GM20431 (cell line): ENCODE measurements around the gene NPEPL1.
"Not testable (repeated sequence)": the region's sequence is repeated elsewhere in the genome, so short reads cannot be mapped to it uniquely, and the experiment has no call there.

ENCODE experiments used
- in situ Hi-C: fragments of 300-500 bp; cut with MseI, MboI; formaldehyde crosslinking; loops from one replicate; pipeline ENCODE4 v1.15.0; 2020; ENCODE audit warnings: low sequenced_read_pairs; ENCODE audit not compliant: unreplicated experiment

NPEPL1 gene

GRCh38 chr20:58753267-58753921, 60.8 kb downstream of the NPEPL1 start:
- in situ Hi-C loops: no loop called here

DNA sequence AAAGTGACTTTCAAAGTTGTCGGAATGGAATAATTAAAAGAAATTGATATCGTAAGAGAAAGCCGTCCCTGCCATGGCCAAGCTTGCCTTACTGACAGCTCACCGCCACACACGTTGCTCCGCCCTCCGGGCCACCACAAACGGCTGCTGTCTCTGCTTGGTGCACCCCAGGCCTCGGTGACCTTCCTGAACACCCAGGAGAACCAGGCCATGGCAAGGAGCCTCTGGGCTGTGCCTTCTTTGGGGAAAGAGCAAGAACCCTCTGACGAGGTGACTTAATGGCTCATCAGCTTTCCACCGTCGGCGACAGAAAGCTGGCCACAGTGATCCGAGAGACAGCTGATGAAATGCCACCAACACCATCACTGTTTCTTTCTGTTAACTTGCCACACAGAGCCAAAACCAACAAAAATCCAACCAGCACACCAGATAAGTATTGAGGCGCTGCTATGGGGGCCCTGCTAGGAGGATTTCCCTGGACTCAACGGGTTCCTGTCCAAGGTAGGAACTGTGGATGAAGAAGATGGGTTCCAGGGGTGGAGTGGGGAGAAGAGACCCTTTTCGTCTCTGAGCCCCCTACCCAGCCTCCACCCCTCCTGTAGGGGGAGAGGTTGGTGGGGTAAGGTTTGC, 61.4 kb downstream of the NPEPL1 start:
- in situ Hi-C loops: no loop called here

GRCh38 chr20:58754584-58754983, 62.0 kb downstream of the NPEPL1 start:
- in situ Hi-C loops: no loop called here

GRCh38 chr20:58755062-58755697, 62.6 kb downstream of the NPEPL1 start:
- in situ Hi-C loops: no loop called here

DNA sequence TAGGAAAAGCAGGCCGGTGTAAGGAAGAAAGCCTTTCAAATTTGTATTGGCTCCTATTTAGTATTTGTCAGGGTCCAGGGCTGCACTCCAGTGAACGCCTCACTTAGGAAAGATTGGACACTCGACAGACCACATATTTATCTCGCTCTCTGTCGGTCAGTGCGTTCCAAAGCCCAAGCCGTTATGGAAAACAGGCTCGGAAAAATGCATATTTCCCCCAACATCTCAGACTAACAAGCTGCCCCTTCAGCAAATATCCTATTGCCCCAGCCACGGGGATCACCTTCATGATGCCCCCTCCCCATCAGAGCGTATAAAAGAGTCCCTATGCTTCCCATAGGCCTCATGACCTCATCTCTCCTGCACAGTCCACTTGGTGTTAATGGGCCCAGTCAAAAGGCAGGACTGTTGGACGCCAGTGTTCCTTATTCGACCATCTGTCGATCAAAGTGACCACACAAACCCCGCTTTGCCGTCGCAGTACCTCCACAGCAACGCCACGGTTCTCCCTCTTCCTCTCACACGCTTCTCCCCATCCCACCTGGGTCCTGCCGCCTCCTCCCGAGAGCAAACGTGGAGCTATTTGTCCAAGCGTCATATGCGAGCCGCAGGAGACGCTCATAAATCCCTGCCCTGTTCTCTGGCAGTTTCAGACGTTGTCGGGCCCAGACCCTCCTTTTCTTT, 63.3 kb downstream of the NPEPL1 start:
- in situ Hi-C loops: no loop called here

DNA sequence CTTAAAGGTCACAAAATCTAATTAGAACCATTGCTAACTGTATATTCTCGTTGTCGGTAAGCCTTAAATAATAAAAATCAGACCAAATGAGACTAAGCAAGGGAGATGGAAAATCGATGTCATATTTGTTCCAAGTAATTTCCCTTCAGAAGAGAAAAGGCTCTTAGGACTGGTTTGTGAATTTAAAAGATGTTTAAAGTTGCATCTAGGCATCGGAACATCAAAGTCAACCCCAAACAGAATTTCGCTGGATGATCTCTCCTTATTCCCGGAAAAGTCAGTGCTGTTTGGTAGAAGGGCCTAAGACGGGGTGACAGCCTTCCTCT, 63.8 kb downstream of the NPEPL1 start:
- in situ Hi-C loops: no loop called here

DNA sequence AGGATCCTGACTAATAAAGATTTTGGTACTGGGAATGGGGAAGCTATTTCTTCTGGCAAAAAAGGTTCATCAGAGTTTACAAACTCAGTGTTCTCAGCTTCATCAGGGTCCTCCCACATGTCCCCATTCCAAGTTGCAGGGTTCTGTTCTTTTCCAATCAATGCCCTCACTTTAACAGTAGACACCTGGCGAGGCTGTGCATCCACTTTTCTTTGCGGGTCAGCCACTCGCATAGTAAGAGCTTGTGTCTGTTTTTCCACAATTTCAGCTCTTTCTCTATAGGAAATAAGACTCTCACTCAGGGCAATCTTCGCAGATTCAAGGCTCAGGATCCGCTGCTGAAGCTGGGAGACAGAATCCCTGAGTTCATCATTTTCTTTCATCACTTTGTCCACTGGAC, 65.0 kb downstream of the NPEPL1 start:
- in situ Hi-C loops: not testable (repeated sequence)

- in situ Hi-C loops: no loop called here
These were observed 67.3 kb downstream of the NPEPL1 start for GRCh38 chr20:58759947-58760346.

DNA sequence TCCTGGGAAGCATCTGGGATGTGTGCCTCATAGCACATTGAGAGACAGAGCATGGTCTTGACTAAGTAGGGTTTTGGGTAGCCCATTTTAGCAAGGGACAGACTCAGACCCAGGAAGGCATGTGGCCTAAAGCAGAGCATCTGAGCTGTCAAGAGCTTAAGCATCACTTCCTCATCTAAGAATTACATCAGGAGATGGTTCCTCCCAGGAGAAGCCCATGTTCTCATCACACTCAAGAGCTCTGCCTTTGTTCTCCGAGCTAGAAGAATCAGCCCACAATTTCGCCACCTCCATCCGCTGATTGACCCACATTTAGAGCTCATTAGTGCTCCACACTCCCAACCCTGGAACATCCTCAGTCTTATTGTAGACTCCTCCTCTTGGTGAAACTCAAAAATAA, 68.3 kb downstream of the NPEPL1 start:
- in situ Hi-C loops: no loop called here

GRCh38 chr20:58762120-58762519, 69.5 kb downstream of the NPEPL1 start:
- in situ Hi-C loops: no loop called here

DNA sequence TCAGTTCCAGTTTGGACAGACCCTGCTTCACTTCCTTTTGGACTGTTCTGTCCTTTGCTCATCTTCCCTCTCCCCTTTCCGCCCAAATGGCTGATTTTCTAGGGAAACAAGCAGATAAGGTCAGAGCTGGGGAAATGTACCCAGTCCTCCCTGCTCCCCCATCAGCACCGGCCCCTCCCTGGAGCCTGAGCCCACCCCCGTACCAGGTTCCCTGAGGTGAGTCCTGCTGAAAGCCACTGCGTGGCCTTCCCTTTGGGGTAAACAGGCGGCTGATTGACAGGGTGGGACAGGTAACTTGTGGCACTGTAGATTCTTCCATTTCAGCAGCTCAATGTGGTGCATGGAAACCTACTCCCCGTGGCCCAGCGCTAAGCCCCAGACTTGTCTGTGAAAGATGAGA, 70.5 kb downstream of the NPEPL1 start:
- in situ Hi-C loops: no loop called here
